Endothelial cell (in vitro differentiated cells): Measurements from ENCODE around the gene KCNJ11. TPM values are rescaled to one million over a fixed set of nuclear protein-coding genes. Genes with fewer than 3 reads are reported as not detected.

Experiments used
- DNase-seq: peaks from one replicate; pipeline ENCODE4 v3.0.0; 2021; ENCODE audit warnings: low spot score
- H3K27ac Mint-ChIP-seq: one replicate; pipeline ENCODE4 v1.8.0; 2021; ENCODE audit warnings: mixed read lengths, inconsistent platforms; ENCODE audit not compliant: unreplicated experiment
- H3K27me3 Mint-ChIP-seq: one replicate; pipeline ENCODE4 v1.8.0; 2021; ENCODE audit warnings: mild to moderate bottlenecking, moderate library complexity, mixed read lengths, inconsistent platforms; ENCODE audit not compliant: unreplicated experiment
- H3K36me3 Mint-ChIP-seq: one replicate; pipeline ENCODE4 v1.8.0; 2021; ENCODE audit warnings: mild to moderate bottlenecking, low read depth, mixed read lengths, inconsistent platforms; ENCODE audit not compliant: unreplicated experiment
- H3K4me1 Mint-ChIP-seq: one replicate; pipeline ENCODE4 v1.8.0; 2021; ENCODE audit warnings: mild to moderate bottlenecking, mixed read lengths, inconsistent platforms; ENCODE audit not compliant: unreplicated experiment
- H3K4me3 Mint-ChIP-seq: one replicate; pipeline ENCODE4 v1.8.0; 2021; ENCODE audit warnings: mild to moderate bottlenecking, mixed read lengths, inconsistent platforms; ENCODE audit not compliant: unreplicated experiment
- H3K9me3 Mint-ChIP-seq: one replicate; pipeline ENCODE4 v1.8.0; 2021; ENCODE audit warnings: mixed read lengths, inconsistent platforms; ENCODE audit not compliant: unreplicated experiment
- CTCF ChIP-seq: fragments of 200-600 bp; sonication (generic); IDR thresholded peaks from one replicate; pipeline ENCODE4 v1.5.0; 2021; ENCODE audit warnings: antibody characterized with exemption; ENCODE audit not compliant: unreplicated experiment
- total RNA-seq: library from RNA; stranded (reverse); fragmentation: NEBNext Ultra II Directional; extraction: Animal tissue kit (Norgen Biotek cat#: 25700); gene quantifications from one replicate; pipeline ENCODE4 v1.2.1, GENCODE V29; 2021; ENCODE audit not compliant: unreplicated experiment

The KCNJ11 gene
- total RNA-seq, 1 donor from 2014 or later, result 0.46 TPM

- TF ChIP-seq CTCF, result no peak
- Mint-ChIP-seq H3K27ac (no peak overlapping the region), H3K4me1 (peaks cover 14% of the 10 kb centered on the region), H3K4me3 (no peak overlapping the region), H3K9me3 (no peaks in the 10 kb centered on the region), H3K36me3 (peaks cover 8% of the 10 kb centered on the region), H3K27me3 (peaks cover 13% of the 10 kb centered on the region)
- no peak for DNase-seq
These were observed 37.8 kb downstream of the KCNJ11 start for GRCh38 chr11:17350455-17351171.

DNA sequence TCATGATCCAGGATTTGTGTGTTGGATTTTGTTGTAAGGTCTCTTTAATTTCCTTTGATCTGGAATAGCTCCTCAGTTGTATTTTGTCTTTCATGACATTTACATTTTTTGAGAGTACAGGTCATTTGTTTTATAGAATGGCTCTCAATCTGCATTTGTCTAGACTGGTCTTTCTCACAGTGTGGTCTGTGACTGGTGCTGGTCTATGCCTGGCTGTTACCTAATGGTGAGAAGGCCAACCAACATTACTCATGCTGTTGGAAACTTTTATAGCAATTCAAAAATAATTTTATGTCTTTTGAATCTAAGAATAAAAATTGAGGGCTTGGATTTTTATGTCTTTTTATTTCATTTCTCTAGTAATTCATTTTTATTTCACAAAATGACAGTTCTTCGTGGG is 40.8 kb downstream of the KCNJ11 start:
- no peaks in the 10 kb centered on the region for H3K9me3 Mint-ChIP-seq
- H3K36me3 Mint-ChIP-seq, result peaks cover 4% of the 10 kb centered on the region
- no peak for DNase-seq
- no peak overlapping the region for H3K4me3 Mint-ChIP-seq
- peaks cover 8% of the 10 kb centered on the region for H3K27me3 Mint-ChIP-seq
- no peak for TF ChIP-seq CTCF
- peaks cover 9% of the 10 kb centered on the region for H3K4me1 Mint-ChIP-seq
- no peak overlapping the region for H3K27ac Mint-ChIP-seq

GRCh38 chr11:17343907-17344306 is 44.6 kb downstream of the KCNJ11 start:
- Mint-ChIP-seq H3K4me1 (no peaks in the 10 kb centered on the region), H3K27ac (no peak overlapping the region), H3K36me3 (no peaks in the 10 kb centered on the region), H3K27me3 (no peaks in the 10 kb centered on the region), H3K9me3 (no peaks in the 10 kb centered on the region), H3K4me3 (no peak overlapping the region)
- TF ChIP-seq CTCF, result no peak
- DNase-seq, result no peak

DNA sequence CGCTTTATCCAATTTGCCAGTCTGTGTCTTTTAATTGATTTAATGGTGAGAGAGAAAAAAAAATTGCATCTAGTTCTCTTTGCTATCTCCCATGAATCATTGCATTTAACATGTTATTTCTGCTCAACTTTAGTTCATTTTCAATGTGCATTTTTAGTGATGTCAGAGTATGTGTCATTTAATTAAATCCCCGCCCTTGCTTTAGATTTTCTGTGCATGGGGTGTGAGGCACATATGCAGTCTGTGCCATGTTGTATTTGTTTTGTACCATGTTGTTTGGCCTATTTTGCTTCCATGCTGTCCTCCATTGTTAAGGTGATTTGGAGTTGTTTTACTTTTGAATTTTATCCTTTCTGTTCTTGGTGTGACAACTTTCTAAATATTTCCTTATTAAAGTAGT is 45.2 kb downstream of the KCNJ11 start:
- Mint-ChIP-seq H3K27me3 (no peaks in the 10 kb centered on the region), H3K4me1 (no peaks in the 10 kb centered on the region), H3K36me3 (no peaks in the 10 kb centered on the region), H3K27ac (no peak overlapping the region), H3K9me3 (no peaks in the 10 kb centered on the region), H3K4me3 (no peak overlapping the region)
- no peak for TF ChIP-seq CTCF
- DNase-seq, result no peak

Other genes starting within 250 kb of the KCNJ11 start
- gene PIK3C2A, start 180.7 kb downstream of the KCNJ11 start, total RNA-seq, result 84.6 TPM
- 76.8 TPM for gene NUCB2, start 111.9 kb downstream of the KCNJ11 start, total RNA-seq
- 0.23 TPM for gene NCR3LG1, start 36.9 kb downstream of the KCNJ11 start, total RNA-seq
- not detected for gene ABCC8, start 88.2 kb upstream of the KCNJ11 start, total RNA-seq
- gene USH1C, start 155.8 kb upstream of the KCNJ11 start, total RNA-seq, result 1.4 TPM
- 0.13 TPM for gene OTOG, start 158.6 kb upstream of the KCNJ11 start, total RNA-seq